A549 (cell line): ENCODE results near the gene FXYD4. TPM values are rescaled to one million over a fixed set of nuclear protein-coding genes. Genes with fewer than 3 reads are reported as not detected.

Source experiments
- ATAC-seq, 2 experiments: fragments of 200-7000 bp in 1 of 2; fragments of >200 bp in 1 of 2; cut with Nextera tagmentation in 1 of 2; cut with Tn5 transposase in 1 of 2; 3 replicates each; pipeline versions ENCODE4 v1.8.0 to v1.9.1; 2018 to 2020; ENCODE audit warnings: mild to moderate bottlenecking in 1 of 2, moderate library complexity in 1 of 2
- CTCF ChIA-PET: fragments of 300-600 bp; sonication (Branson Sonifier 250); formaldehyde crosslinking; extraction: SDS; loops from one replicate; lab custom pipeline; 2021; ENCODE audit warnings: antibody characterized with exemption, inconsistent platforms; lab: Yijun Ruan, JAX
- POLR2A ChIA-PET: fragments of 350-600 bp; formaldehyde crosslinking; extraction: SDS; loops from one replicate; lab custom pipeline; 2021; ENCODE audit warnings: antibody characterized with exemption, inconsistent platforms; lab: Yijun Ruan, JAX
- DNase-seq, 2 experiments: peaks; one replicate each; pipeline versions ENCODE4 v3.0.0 to v3.0.0-alpha.2; 2011 to 2016; ENCODE audit warnings: low read depth in 1 of 2, low spot score in 1 of 2
- FAIRE-seq: peaks from 2 replicates; lab custom pipeline; 2011; peaks lifted over from hg19 to GRCh38; lab: Jason Lieb, UNC
- H3K27ac ChIP-seq, 2 experiments: fragments of >200 bp; sonication (Bioruptor Twin); formaldehyde crosslinking; 3 replicates each; pipeline ENCODE4 v1.5.1; 2016 to 2017
- H3K4me1 ChIP-seq: fragments of >200 bp; sonication (Bioruptor Twin); formaldehyde crosslinking; 3 replicates; pipeline ENCODE4 v1.6.1; 2016
- H3K4me2 ChIP-seq: fragments of >200 bp; sonication (Bioruptor Twin); formaldehyde crosslinking; 3 replicates; pipeline ENCODE4 v1.6.1; 2016
- H3K4me3 ChIP-seq: fragments of >200 bp; sonication (Bioruptor Twin); formaldehyde crosslinking; 3 replicates; pipeline ENCODE4 v1.5.1; 2016
- H3K9me3 ChIP-seq: fragments of >200 bp; sonication (Bioruptor Twin); formaldehyde crosslinking; 3 replicates; pipeline ENCODE4 v1.6.1; 2016
- CBX2 ChIP-seq: fragments of 200-600 bp; sonication (generic); IDR thresholded peaks from 2 replicates; pipeline ENCODE4 v1.6.1; 2016; ENCODE audit warnings: low read depth, mild to moderate bottlenecking, borderline replicate concordance
- CEBPB ChIP-seq, 2 experiments: fragments of >200 bp in 1 of 2; sonication (Bioruptor Twin) in 1 of 2; formaldehyde crosslinking in 1 of 2; IDR thresholded peaks; 2 replicates each; pipeline ENCODE4 v1.6.1; 2012 to 2016
- CHD2 ChIP-seq: fragments of 150-350 bp; IDR thresholded peaks from 2 replicates; pipeline ENCODE4 v1.6.1; 2014; ENCODE audit warnings: low read length; ENCODE audit not compliant: partially characterized antibody
- CHD4 ChIP-seq: fragments of 200-600 bp; sonication (generic); IDR thresholded peaks from 2 replicates; pipeline ENCODE4 v1.6.1; 2016; ENCODE audit warnings: antibody characterized with exemption, mild to moderate bottlenecking, borderline replicate concordance
- CTCF ChIP-seq: fragments of >200 bp; sonication (Bioruptor Twin); formaldehyde crosslinking; IDR thresholded peaks from 3 replicates; pipeline ENCODE4 v1.5.1; 2016
- E2F6 ChIP-seq: IDR thresholded peaks from 2 replicates; pipeline ENCODE4 v1.6.1; 2012; ENCODE audit warnings: low read depth, borderline replicate concordance
- EP300 ChIP-seq, 2 experiments: fragments of >200 bp; sonication (Bioruptor Twin); formaldehyde crosslinking; IDR thresholded peaks; 2 replicates in 1 of 2; 3 replicates in 1 of 2; pipeline ENCODE4 v1.6.1; 2016 to 2017
- FOSL2 ChIP-seq, 2 experiments: fragments of 450-650 bp in 1 of 2; fragments of >200 bp in 1 of 2; sonication (Bioruptor Twin) in 1 of 2; formaldehyde crosslinking; IDR thresholded peaks; 2 replicates each; pipeline versions ENCODE4 v1.5.0 to v1.6.1; 2016 to 2020; ENCODE audit warnings: mild to moderate bottlenecking in 1 of 2, moderate library complexity in 1 of 2
- FOXS1 ChIP-seq: fragments of 250-450 bp; sonication (Bioruptor Pico); IDR thresholded peaks from 2 replicates; pipeline ENCODE4 v1.5.0; 2020; ENCODE audit warnings: mild to moderate bottlenecking, moderate library complexity
- HDAC2 ChIP-seq: fragments of 200-600 bp; sonication (generic); IDR thresholded peaks from 2 replicates; pipeline ENCODE4 v1.6.1; 2016
- HES2 ChIP-seq: fragments of >200 bp; sonication (Bioruptor Twin); formaldehyde crosslinking; IDR thresholded peaks from 2 replicates; pipeline ENCODE4 v1.6.1; 2016
- HEYL ChIP-seq: fragments of 250-450 bp; sonication (Bioruptor Pico); IDR thresholded peaks from 2 replicates; pipeline ENCODE4 v1.8.0; 2021; ENCODE audit warnings: mild to moderate bottlenecking, moderate library complexity
- HOXB13 ChIP-seq: fragments of 250-450 bp; sonication (Bioruptor Pico); IDR thresholded peaks from 2 replicates; pipeline ENCODE4 v1.5.0; 2020; ENCODE audit warnings: low read depth, mild to moderate bottlenecking, moderate library complexity
- HOXB5 ChIP-seq: fragments of 250-450 bp; sonication (Bioruptor Pico); IDR thresholded peaks from 2 replicates; pipeline ENCODE4 v1.5.0; 2020; ENCODE audit warnings: mild to moderate bottlenecking, moderate library complexity
- JUNB ChIP-seq: fragments of >200 bp; sonication (Bioruptor Twin); formaldehyde crosslinking; IDR thresholded peaks from 2 replicates; pipeline ENCODE4 v1.6.1; 2016
- KDM5A ChIP-seq: fragments of 200-600 bp; sonication (generic); IDR thresholded peaks from 2 replicates; pipeline ENCODE4 v1.6.1; 2016; ENCODE audit warnings: antibody characterized with exemption, mild to moderate bottlenecking
- MAX ChIP-seq: IDR thresholded peaks from 2 replicates; pipeline ENCODE4 v1.6.1; 2012
- MAZ ChIP-seq: fragments of 150-350 bp; IDR thresholded peaks from 2 replicates; pipeline ENCODE4 v1.6.1; 2014; ENCODE audit warnings: antibody characterized with exemption, low read depth, low read length, borderline replicate concordance
- MYC ChIP-seq: IDR thresholded peaks from 2 replicates; pipeline ENCODE4 v1.6.1; 2012; ENCODE audit warnings: mild to moderate bottlenecking, inconsistent platforms, low read length, improper control_type of control experiment, borderline replicate concordance
- NPAS2 ChIP-seq: fragments of 250-450 bp; sonication (Bioruptor Pico); IDR thresholded peaks from 2 replicates; pipeline ENCODE4 v1.8.0; 2022; ENCODE audit warnings: mild to moderate bottlenecking, moderate library complexity, borderline replicate concordance
- POLR2A ChIP-seq: IDR thresholded peaks from 2 replicates; pipeline ENCODE4 v1.6.1; 2012; ENCODE audit warnings: mild to moderate bottlenecking, low read length
- RCOR1 ChIP-seq: fragments of 150-350 bp; IDR thresholded peaks from 2 replicates; pipeline ENCODE4 v1.6.1; 2014; ENCODE audit warnings: antibody characterized with exemption, low read length, low read depth
- REST ChIP-seq: fragments of 200-600 bp; sonication (generic); IDR thresholded peaks from 2 replicates; pipeline ENCODE4 v1.6.1; 2016; ENCODE audit warnings: antibody characterized with exemption, mild to moderate bottlenecking, moderate library complexity
- RNF2 ChIP-seq: fragments of 200-600 bp; sonication (generic); IDR thresholded peaks from 2 replicates; pipeline ENCODE4 v1.6.1; 2016; ENCODE audit warnings: low read depth, mild to moderate bottlenecking, antibody characterized with exemption, moderate library complexity, borderline replicate concordance
- SREBF2 ChIP-seq: fragments of 450-650 bp; IDR thresholded peaks from 2 replicates; pipeline ENCODE4 v1.6.1; 2014; ENCODE audit warnings: mild to moderate bottlenecking, moderate library complexity
- ZFP36 ChIP-seq: fragments of 450-650 bp; IDR thresholded peaks from 2 replicates; pipeline ENCODE4 v1.6.1; 2014; ENCODE audit warnings: borderline replicate concordance; ENCODE audit not compliant: partially characterized antibody
- WGBS: methylation state at CpG from one replicate; pipeline ENCODE4 v1.1.6; 2017; ENCODE audit errors: missing lambda C conversion rate; 5-methylcytosine and 5-hydroxymethylcytosine counted together
- polyA plus RNA-seq, 4 experiments: library from polyadenylated mRNA; depleted of rRNA in 3 of 4; stranded (reverse); fragments of >200 nt; fragmentation: RNase III in 1 of 4; extraction: RNeasy Plus Mini Kit Qiagen cat#74134 plus additional on column Dnase treatment in 1 of 4; gene quantifications; 2 replicates in 3 of 4; 3 replicates in 1 of 4; pipeline ENCODE4 v1.2.3, GENCODE V29; 2011 to 2017

Gene FXYD4
- polyA plus RNA-seq, 2 of the 4 experiments (the other 2 are of a cell fraction), result not detected

- POLR2A ChIA-PET, result no interaction called here
- 75% methylated on average over 5 of the region's 5 CpGs for WGBS
- FAIRE-seq, result no peak
Observed at GRCh38 chr10:43387678-43388032, 16.2 kb downstream of the FXYD4 start.

GRCh38 chr10:43389867-43390266 lies 18.4 kb downstream of the FXYD4 start:
- no peak overlapping the region for H3K27ac ChIP-seq
- no peak for DNase-seq
- FAIRE-seq, result no peak
- CTCF ChIA-PET, result interaction anchor here (0.6 to 2.0 kb wide), 9 partner anchors 8 to 83 kb away, joined by 3 to 12 read pairs (median 3); partner anchors contain the start of gene FXYD4
- POLR2A ChIA-PET, result no interaction called here
- peaks cover 29% of the 10 kb centered on the region for H3K4me1 ChIP-seq
- ATAC-seq, result no peak
- no peak overlapping the region for H3K4me2 ChIP-seq
- 72% methylated on average over 3 of the region's 3 CpGs for WGBS
- no peak overlapping the region for H3K4me3 ChIP-seq
- TF ChIP-seq CHD2 (no peak), RCOR1 (no peak), MAZ (no peak), NPAS2 (CRISPR knock-in tag) (no peak), CHD4 (no peak), FOSL2 (IDR thresholded peaks at IDR 0.05) (no peak), FOSL2 (CRISPR knock-in tag; IDR thresholded peaks at IDR 0.05) (no peak), HEYL (no peak), HDAC2 (no peak), KDM5A (no peak), REST (no peak), ZFP36 (no peak)
- no peaks in the 10 kb centered on the region for H3K9me3 ChIP-seq

More at GRCh38 chr10:43387678-43388032, 16.2 kb downstream of the FXYD4 start:
- Histone ChIP-seq H3K27ac (no peak overlapping the region), H3K9me3 (no peaks in the 10 kb centered on the region), H3K4me1 (peaks cover 28% of the 10 kb centered on the region), H3K4me3 (no peak overlapping the region), H3K4me2 (no peak overlapping the region)
- DNase-seq, result no peak
- ATAC-seq, result no peak
- TF ChIP-seq ZFP36 (no peak), SREBF2 (no peak), MYC (no peak), CEBPB (IDR thresholded peaks at IDR 0.05) (no peak), HEYL (no peak), CHD4 (no peak), POLR2A (no peak), RCOR1 (no peak)
- CTCF ChIA-PET, result interaction anchor here (1.2 kb wide), 1 partner anchor 39 kb away, joined by 3 read pairs; no protein-coding TSS in a partner anchor

- POLR2A ChIA-PET, result interaction anchor here (0.7 kb wide), 1 partner anchor 19 kb away, joined by 4 read pairs; the partner anchor contains the start of gene HNRNPF
- CTCF ChIA-PET, result interaction anchor here (0.6 to 2.0 kb wide), 15 partner anchors 9 to 83 kb away, joined by 3 to 12 read pairs (median 3); partner anchors contain the start of gene FXYD4
- H3K4me3 ChIP-seq, result no peak overlapping the region
- DNase-seq (no peak), FAIRE-seq (no peak), ATAC-seq (0 out of 6 replicates have a peak, but pooled peaks of 1 of the 2 experiments have one; percentile 4)
- WGBS, result 94% methylated on average over 5 of the region's 5 CpGs
- no peaks in the 10 kb centered on the region for H3K9me3 ChIP-seq
- TF ChIP-seq JUNB, result no peak
- TF ChIP-seq CEBPB (IDR thresholded peaks at IDR 0.05), result no peak
- TF ChIP-seq HOXB13 (CRISPR knock-in tag), result no peak
- TF ChIP-seq CTCF, result no peak
- no peak for TF ChIP-seq HOXB5
- TF ChIP-seq FOSL2 (IDR thresholded peaks at IDR 0.05), result no peak
- TF ChIP-seq FOSL2 (CRISPR knock-in tag; IDR thresholded peaks at IDR 0.05), result no peak
- no peak for TF ChIP-seq RNF2
- TF ChIP-seq FOXS1 (CRISPR knock-in tag), result no peak
- TF ChIP-seq MAX, result no peak
- TF ChIP-seq CBX2, result no peak
- TF ChIP-seq RCOR1, result no peak
- no peak for TF ChIP-seq HES2
- TF ChIP-seq EP300 (IDR thresholded peaks at IDR 0.05), result no peak
- TF ChIP-seq SREBF2, result no peak
- TF ChIP-seq E2F6, result no peak
- no peak for TF ChIP-seq CHD2
- TF ChIP-seq, all 56 proteins: peak for 0
- no peak overlapping the region for H3K4me2 ChIP-seq
- H3K27ac ChIP-seq, result 0 out of 6 replicates have a peak overlapping the region, but pooled peaks of 1 of the 2 experiments have one; percentile 9
- H3K4me1 ChIP-seq, result peaks cover 34% of the 10 kb centered on the region
Observed at GRCh38 chr10:43390333-43390732, 18.9 kb downstream of the FXYD4 start.
